PC-9 (cell line): ENCODE measurements around the gene NEBL. TPM values are rescaled to one million over a fixed set of nuclear protein-coding genes. Genes with fewer than 3 reads are reported as not detected.

Source experiments
- BruUV-seq: library from RNA; stranded (reverse); fragments of 400-500 nt; replicated peaks from 2 replicates; lab custom pipeline; 2021; lab: Mats Ljungman, UMichigan
- CTCF ChIA-PET: fragments of 300-600 bp; sonication (Branson Sonifier 250); formaldehyde crosslinking; loops from one replicate; lab custom pipeline; 2022; ENCODE audit warnings: antibody characterized with exemption; lab: Charles Lee
- POLR2A ChIA-PET: fragments of 300-600 bp; sonication (Branson Sonifier 250); formaldehyde crosslinking; loops from one replicate; lab custom pipeline; 2022; ENCODE audit warnings: antibody characterized with exemption; ENCODE audit not compliant: unreplicated experiment; lab: Charles Lee
- DNase-seq, 2 experiments: peaks; one replicate each; pipeline versions ENCODE4 v3.0.0 to v3.0.0-alpha.2; 2015 to 2022; ENCODE audit warnings: mixed read lengths in 1 of 2
- H2AFZ ChIP-seq: fragments of 200-600 bp; sonication (generic); 2 replicates; pipeline ENCODE4 v1.8.1; 2017; ENCODE audit warnings: antibody characterized with exemption
- H3F3A ChIP-seq: fragments of 200-600 bp; sonication (generic); 2 replicates; pipeline ENCODE4 v1.8.1; 2017; ENCODE audit warnings: antibody characterized with exemption, mild to moderate bottlenecking, low read depth; ENCODE audit not compliant: insufficient read depth
- H3K27ac ChIP-seq: fragments of 200-600 bp; sonication (generic); 2 replicates; pipeline ENCODE4 v1.6.1; 2016; ENCODE audit warnings: mixed run types
- H3K27me3 ChIP-seq: fragments of 200-600 bp; sonication (generic); 2 replicates; pipeline ENCODE4 v1.6.1; 2016; ENCODE audit warnings: low read depth, mixed run types; ENCODE audit not compliant: insufficient read depth
- H3K36me3 ChIP-seq: fragments of 200-600 bp; sonication (generic); 2 replicates; pipeline ENCODE4 v1.6.1; 2016; ENCODE audit warnings: low read depth, mixed run types
- H3K4me1 ChIP-seq: fragments of 200-600 bp; sonication (generic); replicated peaks from 2 replicates; pipeline ENCODE4 v1.6.1; 2016; ENCODE audit warnings: mixed run types; ENCODE audit not compliant: insufficient read depth
- H3K4me2 ChIP-seq: fragments of 200-600 bp; sonication (generic); 2 replicates; pipeline ENCODE4 v1.6.1; 2017; ENCODE audit warnings: mixed run types
- H3K4me3 ChIP-seq: fragments of 200-600 bp; sonication (generic); 2 replicates; pipeline ENCODE4 v1.6.1; 2016; ENCODE audit warnings: mixed run types
- H3K79me2 ChIP-seq: fragments of 200-600 bp; sonication (generic); 2 replicates; pipeline ENCODE4 v1.6.1; 2017; ENCODE audit warnings: low read depth, mixed run types
- H3K9me2 ChIP-seq: fragments of 200-600 bp; sonication (generic); 2 replicates; pipeline ENCODE4 v1.8.1; 2017; ENCODE audit warnings: mild to moderate bottlenecking; ENCODE audit not compliant: insufficient read depth
- H3K9me3 ChIP-seq: fragments of 200-600 bp; sonication (generic); 2 replicates; pipeline ENCODE4 v1.8.1; 2016; ENCODE audit warnings: low read depth; ENCODE audit not compliant: insufficient read depth
- H4K20me1 ChIP-seq: fragments of 200-600 bp; sonication (generic); 2 replicates; pipeline ENCODE4 v1.8.1; 2017; ENCODE audit not compliant: insufficient read depth
- CTCF ChIP-seq: fragments of 200-600 bp; sonication (generic); conservative IDR thresholded peaks from 2 replicates; pipeline ENCODE4 v1.6.1; 2017; ENCODE audit warnings: mixed run types, antibody characterized with exemption, mild to moderate bottlenecking, moderate library complexity
- EZH2 ChIP-seq: fragments of 200-600 bp; sonication (generic); IDR thresholded peaks from 2 replicates; pipeline ENCODE4 v1.8.0; 2017; ENCODE audit warnings: antibody characterized with exemption, low read depth
- intact Hi-C: fragments of 100-400 bp; cut with micrococcal nuclease; formaldehyde crosslinking; loops from one replicate; pipeline ENCODE4 v1.10.0; 2022; ENCODE audit not compliant: unreplicated experiment
- total RNA-seq: library from RNA; stranded (reverse); gene quantifications from 2 replicates; pipeline ENCODE4 v1.2.3, GENCODE V29; 2021

The NEBL gene
- total RNA-seq, 1 experiment from 2014 or later, result 22.6 TPM

DNA sequence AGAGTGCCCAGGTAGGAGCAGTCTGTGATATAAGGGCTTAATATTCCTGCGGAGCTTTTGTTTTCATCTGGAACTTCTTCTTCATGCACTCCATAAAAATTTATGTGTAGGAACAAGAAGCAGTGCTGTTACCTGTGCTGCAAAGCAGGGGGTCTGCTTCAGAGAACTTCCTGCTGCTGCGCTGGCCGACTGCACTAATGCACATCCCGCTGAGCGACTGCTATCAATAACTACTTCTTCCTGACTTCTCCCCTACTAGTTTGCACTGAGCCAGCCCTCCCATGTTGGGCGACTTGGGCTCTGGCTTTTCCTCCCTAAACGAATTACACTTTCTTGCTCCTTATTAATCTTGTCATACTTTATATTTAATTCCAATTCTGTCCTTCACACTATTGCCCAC lies 150.3 kb downstream of the NEBL start:
- no peaks in the 10 kb centered on the region for H3K36me3 ChIP-seq
- H3K4me3 ChIP-seq, result no peak overlapping the region
- H3K27ac ChIP-seq, result no peak overlapping the region
- CTCF ChIA-PET, result no interaction called here
- no TSS peak for BruUV-seq
- no peaks in the 10 kb centered on the region for H3K9me3 ChIP-seq
- H2AFZ ChIP-seq, result no peak overlapping the region
- H4K20me1 ChIP-seq, result no peaks in the 10 kb centered on the region
- H3K27me3 ChIP-seq, result peaks cover 14% of the 10 kb centered on the region; the same call in 1 of the 2 replicates
- intact Hi-C loops, result no loop called here
- DNase-seq, result no peak
- H3F3A ChIP-seq, result no peaks in the 10 kb centered on the region
- H3K9me2 ChIP-seq, result no peaks in the 10 kb centered on the region
- no peaks in the 10 kb centered on the region for H3K79me2 ChIP-seq
- H3K4me2 ChIP-seq, result no peak overlapping the region
- POLR2A ChIA-PET, result no interaction called here
- H3K4me1 ChIP-seq, result no peaks in the 10 kb centered on the region
- TF ChIP-seq EZH2 (no peak), CTCF (no peak)

GRCh38 chr10:20745556-20746375 lies 151.3 kb downstream of the NEBL start:
- DNase-seq, result no peak
- peaks cover 14% of the 10 kb centered on the region; the same call in 1 of the 2 replicates for H3K27me3 ChIP-seq
- H3K79me2 ChIP-seq, result no peaks in the 10 kb centered on the region
- POLR2A ChIA-PET, result no interaction called here
- CTCF ChIA-PET, result no interaction called here
- no peak overlapping the region for H3K27ac ChIP-seq
- intact Hi-C loops, result no loop called here
- H3K36me3 ChIP-seq, result no peaks in the 10 kb centered on the region
- no peaks in the 10 kb centered on the region for H3K4me1 ChIP-seq
- H3K4me3 ChIP-seq, result no peak overlapping the region
- TF ChIP-seq CTCF, result no peak
- no peak for TF ChIP-seq EZH2
- no peak overlapping the region for H3K4me2 ChIP-seq
- H4K20me1 ChIP-seq, result no peaks in the 10 kb centered on the region
- H3K9me3 ChIP-seq, result no peaks in the 10 kb centered on the region
- BruUV-seq, result no TSS peak
- H3K9me2 ChIP-seq, result no peaks in the 10 kb centered on the region
- no peak overlapping the region for H2AFZ ChIP-seq
- H3F3A ChIP-seq, result no peaks in the 10 kb centered on the region

DNA sequence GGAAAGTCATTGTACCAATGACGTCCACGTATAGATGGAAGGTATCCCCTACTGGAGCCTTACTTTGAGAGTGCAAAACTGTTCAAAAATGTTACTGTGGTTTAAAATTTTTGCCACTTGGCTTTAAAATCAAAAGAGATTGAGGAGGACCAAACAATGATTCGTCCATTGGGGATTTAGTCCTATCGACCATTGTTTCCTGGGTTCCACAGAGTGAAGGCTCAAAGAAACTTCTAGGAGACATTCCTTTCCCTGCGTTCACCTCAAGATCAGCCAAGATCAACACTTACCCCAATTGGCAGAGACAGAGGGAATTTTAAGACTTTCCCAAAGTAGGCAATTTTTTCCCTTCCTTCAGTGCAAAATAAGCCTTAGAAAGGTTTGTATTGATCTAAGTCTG lies 152.3 kb downstream of the NEBL start:
- Histone ChIP-seq H3F3A (no peaks in the 10 kb centered on the region), H3K9me3 (no peaks in the 10 kb centered on the region), H3K36me3 (no peaks in the 10 kb centered on the region), H2AFZ (no peak overlapping the region), H3K79me2 (no peaks in the 10 kb centered on the region), H3K27me3 (peaks cover 15% of the 10 kb centered on the region; the same call in 1 of the 2 replicates), H4K20me1 (no peaks in the 10 kb centered on the region), H3K4me1 (no peaks in the 10 kb centered on the region), H3K4me2 (no peak overlapping the region), H3K9me2 (no peaks in the 10 kb centered on the region), H3K4me3 (no peak overlapping the region), H3K27ac (no peak overlapping the region)
- BruUV-seq, result no TSS peak
- intact Hi-C loops, result no loop called here
- no peak for TF ChIP-seq EZH2
- TF ChIP-seq CTCF, result no peak
- ChIA-PET POLR2A (no interaction called here), CTCF (no interaction called here)
- no peak for DNase-seq
